ENCODE measurements around the gene RPS28. TPM values are rescaled to one million over a fixed set of nuclear protein-coding genes. Genes with fewer than 3 reads are reported as not detected.
A peak's percentile ranks its signal among the peaks of the same experiment; 100 is the strongest.
"Not testable (repeated sequence)": the region's sequence is repeated elsewhere in the genome, so short reads cannot be mapped to it uniquely, and the experiment has no call there.

The RPS28 gene
- total RNA-seq, 2 experiments from 2014 or later = 1,605 to 1,659 TPM

DNA sequence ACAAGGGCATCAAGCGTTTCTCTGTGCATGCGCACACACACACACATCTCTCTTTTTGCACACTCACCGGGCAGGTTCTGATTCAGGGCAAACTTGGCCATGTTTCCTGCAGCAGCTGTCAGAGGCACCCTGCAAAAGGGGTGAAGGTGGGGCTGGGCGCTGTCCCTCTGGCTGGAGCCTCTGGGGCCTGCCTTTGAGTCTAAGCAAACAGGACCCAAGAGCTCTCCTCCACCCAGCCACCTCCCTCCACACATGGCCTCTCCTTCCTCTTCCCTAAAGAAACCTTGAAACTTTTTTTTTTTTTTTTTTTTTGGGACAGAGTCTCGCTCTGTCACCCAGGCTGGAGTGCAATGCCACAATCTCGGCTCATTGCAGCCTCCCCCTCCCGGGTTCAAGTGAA lies 16.4 kb downstream of the RPS28 start:
- no peak for DNase-seq
- POLR2A ChIA-PET = no interaction called here
- CTCF ChIA-PET = interaction anchor here (0.6 kb wide), 1 partner anchor 16 kb away, joined by 3 read pairs; no protein-coding TSS in a partner anchor
- no peak overlapping the region for H3K4me3 Mint-ChIP-seq
- peaks cover 34% of the 10 kb centered on the region for H3K27me3 Mint-ChIP-seq
- no peaks in the 10 kb centered on the region for H3K36me3 Mint-ChIP-seq (ENCODE audit: low read depth)
- no peak overlapping the region for H3K27ac Mint-ChIP-seq
- H3K4me1 Mint-ChIP-seq = peaks cover 19% of the 10 kb centered on the region
- H3K9me3 Mint-ChIP-seq = no peaks in the 10 kb centered on the region

DNA sequence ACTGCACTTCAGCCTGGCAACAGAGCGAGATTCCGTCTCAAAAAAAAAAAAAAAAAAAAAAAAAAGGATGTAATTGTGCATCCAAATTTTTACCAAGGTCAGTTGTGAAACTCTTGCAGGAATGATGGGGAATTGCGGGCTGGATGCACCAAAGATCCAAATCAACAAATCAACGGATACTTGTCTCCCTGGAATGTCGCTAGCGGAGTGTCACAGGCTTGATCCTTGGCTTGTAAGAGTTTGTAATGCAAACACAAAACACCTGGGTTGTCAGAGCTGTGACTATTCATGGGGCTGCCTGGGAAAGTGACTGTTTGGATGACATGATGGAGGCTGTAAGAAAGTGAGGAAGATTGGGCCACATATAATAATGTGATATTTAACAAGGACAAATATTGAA lies 17.5 kb downstream of the RPS28 start:
- POLR2A ChIA-PET = interaction anchor here (0.9 kb wide), 1 partner anchor 18 kb away, joined by 3 read pairs; no protein-coding TSS in a partner anchor

DNA sequence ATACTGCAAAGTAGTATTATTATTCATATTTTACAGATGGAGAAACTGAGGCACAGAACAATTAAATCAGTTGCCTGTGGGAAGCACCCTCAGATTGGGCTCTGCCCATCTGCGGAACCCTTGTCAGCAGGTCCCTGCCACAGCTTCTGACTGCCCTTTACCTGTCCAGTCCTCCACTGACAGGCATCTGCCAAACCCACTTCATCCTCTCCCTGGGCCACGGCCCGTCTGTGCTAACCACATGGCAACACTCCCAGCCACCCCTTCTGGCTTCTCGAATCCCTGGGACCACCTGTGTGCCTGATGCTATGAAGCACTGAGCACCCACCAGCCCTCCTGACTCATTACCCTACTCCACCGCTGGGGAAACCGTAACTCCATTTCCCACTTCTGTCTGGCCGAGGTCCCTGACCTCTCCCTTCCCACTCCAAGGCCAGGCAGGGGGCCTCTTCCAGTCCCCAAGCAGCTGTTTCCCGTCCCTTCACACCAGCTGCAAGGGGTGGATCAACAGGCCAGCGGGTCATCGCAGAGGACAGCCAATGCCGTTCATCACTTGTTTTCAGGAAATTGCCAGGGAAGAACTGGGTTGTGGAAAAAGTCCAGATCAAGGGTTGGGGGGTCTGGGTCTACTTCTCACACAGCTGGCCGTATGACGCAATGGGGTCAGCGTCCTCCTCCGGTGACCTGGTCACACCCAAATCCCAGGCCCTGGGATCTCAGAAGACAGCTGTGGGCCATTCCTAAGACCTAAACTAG lies 19.2 kb downstream of the RPS28 start:
- Mint-ChIP-seq H3K9me3 (no peaks in the 10 kb centered on the region), H3K4me3 (no peak overlapping the region), H3K27me3 (peaks cover 28% of the 10 kb centered on the region), H3K4me1 (peaks cover 29% of the 10 kb centered on the region), H3K27ac (no peak overlapping the region), H3K36me3 (ENCODE audit: low read depth) (no peaks in the 10 kb centered on the region)
- ChIA-PET POLR2A (interaction anchor here (0.6 to 0.9 kb wide), 3 partner anchors 12 to 206 kb away, joined by 3 to 4 read pairs (median 3); partner anchors contain the start of genes NDUFA7 and RPS28), CTCF (interaction anchor here (1.4 to 3.0 kb wide), 2 partner anchors 13 to 72 kb away, joined by 3 to 17 read pairs; partner anchors contain the start of gene MARCHF2)
- DNase-seq = no peak

More for the DNA sequence above, 17.5 kb downstream of the RPS28 start:
- DNase-seq = no peak
- H3K9me3 Mint-ChIP-seq = no peaks in the 10 kb centered on the region
- peaks cover 27% of the 10 kb centered on the region for H3K4me1 Mint-ChIP-seq
- peaks cover 32% of the 10 kb centered on the region for H3K27me3 Mint-ChIP-seq
- no peaks in the 10 kb centered on the region for H3K36me3 Mint-ChIP-seq (ENCODE audit: low read depth)
- CTCF ChIA-PET = no interaction called here
- no peak overlapping the region for H3K27ac Mint-ChIP-seq
- no peak overlapping the region for H3K4me3 Mint-ChIP-seq

DNA sequence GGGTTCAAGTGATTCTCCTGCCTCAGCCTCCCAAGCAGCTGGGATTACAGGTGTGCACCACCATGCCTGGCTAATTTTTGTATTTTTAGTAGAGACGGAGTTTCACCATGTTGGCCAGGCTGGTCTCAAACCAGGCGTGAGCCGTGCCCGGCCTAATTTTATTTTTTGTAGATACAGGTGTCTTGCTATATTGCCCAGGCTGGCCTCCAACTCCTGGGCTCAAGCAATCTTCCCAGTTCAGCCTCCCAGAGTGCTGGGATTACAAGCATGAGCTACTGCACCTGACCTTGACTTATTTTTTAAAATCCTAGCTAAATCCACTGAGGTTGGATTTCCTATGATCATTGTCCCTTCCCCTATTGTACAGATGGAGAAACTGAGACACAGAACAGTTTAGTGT lies 20.2 kb downstream of the RPS28 start:
- DNase-seq; H3K27ac Mint-ChIP-seq; H3K36me3 Mint-ChIP-seq (ENCODE audit: low read depth); H3K9me3 Mint-ChIP-seq: not testable (repeated sequence)
- Mint-ChIP-seq H3K4me1 (peaks cover 23% of the 10 kb centered on the region), H3K4me3 (peak overlapping the region; percentile 2), H3K27me3 (peaks cover 21% of the 10 kb centered on the region)
- CTCF ChIA-PET = interaction anchor here (1.4 to 3.0 kb wide), 2 partner anchors 12 to 71 kb away, joined by 3 to 17 read pairs; partner anchors contain the start of gene MARCHF2
- POLR2A ChIA-PET = interaction anchor here (0.8 to 2.8 kb wide), 2 partner anchors 11 to 12 kb away, joined by 3 to 12 read pairs; no protein-coding TSS in a partner anchor

DNA sequence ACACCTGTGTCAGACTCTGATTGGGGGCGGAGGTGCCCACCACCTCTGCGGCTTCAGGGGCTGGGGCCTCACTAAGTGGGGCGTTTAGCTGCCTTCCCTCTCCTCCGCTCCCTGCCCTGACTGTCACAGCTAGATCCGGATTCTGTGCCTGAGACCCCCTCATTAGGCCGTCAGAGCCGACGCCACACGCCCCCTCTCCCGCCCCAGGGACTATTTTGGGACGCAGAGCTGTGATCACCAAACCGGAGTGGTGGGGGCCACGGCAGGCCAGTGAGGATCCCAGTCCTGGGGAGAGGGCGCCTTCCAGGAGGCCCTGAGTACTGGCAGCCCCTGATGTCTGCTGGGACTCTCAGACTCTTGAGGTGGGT lies 21.0 kb downstream of the RPS28 start:
- Mint-ChIP-seq H3K4me1 (peaks cover 21% of the 10 kb centered on the region), H3K27me3 (peaks cover 19% of the 10 kb centered on the region), H3K9me3 (no peaks in the 10 kb centered on the region), H3K36me3 (ENCODE audit: low read depth) (no peaks in the 10 kb centered on the region), H3K27ac (no peak overlapping the region), H3K4me3 (peak overlapping the region; percentile 60)
- CTCF ChIA-PET = interaction anchor here (3.6 kb wide), 1 partner anchor 12 kb away, joined by 28 read pairs; no protein-coding TSS in a partner anchor
- DNase-seq = no peak
- POLR2A ChIA-PET = interaction anchor here (0.5 to 2.8 kb wide), 5 partner anchors 11 to 120 kb away, joined by 3 to 12 read pairs (median 4); partner anchors contain the start of genes NDUFA7 and RPS28

DNA sequence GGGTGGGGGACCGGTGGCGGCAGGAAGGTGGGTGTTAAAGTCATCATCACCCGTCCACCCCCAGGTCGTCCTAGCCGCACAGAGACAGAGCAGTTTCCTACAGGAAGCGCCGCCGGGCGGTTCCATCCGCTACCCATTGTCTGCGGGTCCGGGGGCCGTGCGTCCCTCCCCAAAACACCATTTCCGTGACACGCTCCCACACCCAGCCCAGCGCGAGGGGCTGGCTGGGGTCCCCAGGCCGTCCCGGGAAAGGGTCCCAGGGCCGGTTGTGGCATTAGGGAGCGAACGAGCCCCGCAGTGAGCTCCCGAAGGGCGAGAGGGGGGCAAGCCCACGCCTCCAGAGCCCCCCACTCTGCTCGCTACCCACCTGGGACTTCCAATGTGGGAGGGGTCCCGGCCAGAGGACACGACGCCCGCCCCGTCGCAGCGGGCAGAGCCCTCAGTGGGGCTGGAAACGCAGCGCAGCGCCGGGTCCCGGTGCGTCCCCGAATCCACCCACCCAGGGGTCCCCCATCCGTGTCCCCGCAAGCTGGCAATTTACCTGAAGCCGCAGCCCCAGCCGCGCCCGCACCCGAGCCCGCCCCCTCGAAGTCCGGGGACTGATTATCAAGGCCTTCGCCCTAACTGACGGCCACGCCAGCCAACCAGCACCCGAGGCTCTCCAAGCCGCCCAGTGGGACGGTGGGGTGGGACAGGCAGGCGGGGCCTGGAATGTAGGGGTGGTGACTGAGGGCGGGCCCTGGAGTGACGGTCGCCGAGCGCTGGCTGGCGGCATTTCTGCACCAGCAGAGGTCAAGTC lies 21.6 kb downstream of the RPS28 start, which contains the start of gene KANK3:
TSS of gene KANK3 (minus strand) at position 579 of the 799 bp plus-strand sequence. CDS start 5,434 bp downstream, outside the sequence.
- peaks cover 21% of the 10 kb centered on the region for H3K4me1 Mint-ChIP-seq
- ChIA-PET POLR2A (interaction anchor here (0.5 to 2.8 kb wide), 7 partner anchors 8 to 119 kb away, joined by 3 to 12 read pairs (median 4); partner anchors contain the start of genes NDUFA7 and RPS28), CTCF (interaction anchor here (3.6 kb wide), 1 partner anchor 11 kb away, joined by 28 read pairs; no protein-coding TSS in a partner anchor)
- H3K27ac Mint-ChIP-seq = peak within 1 kb of the TSS; percentile 64
- peak; percentile 95 for DNase-seq
- peaks cover 16% of the 10 kb centered on the region for H3K27me3 Mint-ChIP-seq
- H3K9me3 Mint-ChIP-seq = no peaks in the 10 kb centered on the region
- no peaks in the 10 kb centered on the region for H3K36me3 Mint-ChIP-seq (ENCODE audit: low read depth)
- peak within 1 kb of the TSS; percentile 82 for H3K4me3 Mint-ChIP-seq

- peaks cover 13% of the 10 kb centered on the region for H3K27me3 Mint-ChIP-seq
- H3K4me3 Mint-ChIP-seq = peak overlapping the region; percentile 82
- no peaks in the 10 kb centered on the region for H3K9me3 Mint-ChIP-seq
- DNase-seq = no peak
- H3K27ac Mint-ChIP-seq = no peak overlapping the region
- peaks cover 21% of the 10 kb centered on the region for H3K4me1 Mint-ChIP-seq
- no peaks in the 10 kb centered on the region for H3K36me3 Mint-ChIP-seq (ENCODE audit: low read depth)
- ChIA-PET CTCF (interaction anchor here (0.5 to 3.6 kb wide), 3 partner anchors 10 to 70 kb away, joined by 3 to 28 read pairs (median 4); partner anchors contain the start of gene MARCHF2), POLR2A (interaction anchor here (1.0 to 2.8 kb wide), 5 partner anchors 9 to 22 kb away, joined by 3 to 12 read pairs (median 5); partner anchors contain the start of genes NDUFA7 and RPS28)
Observed at GRCh38 chr19:8343483-8343844, 22.2 kb downstream of the RPS28 start.

- H3K4me1 Mint-ChIP-seq; H3K4me3 Mint-ChIP-seq; CTCF ChIA-PET; H3K9me3 Mint-ChIP-seq; H3K27ac Mint-ChIP-seq; H3K36me3 Mint-ChIP-seq (ENCODE audit: low read depth); POLR2A ChIA-PET; DNase-seq: not testable (repeated sequence)
- peaks cover 24% of the 10 kb centered on the region for H3K27me3 Mint-ChIP-seq
Observed at GRCh38 chr19:8349629-8350372, 28.5 kb downstream of the RPS28 start.

DNA sequence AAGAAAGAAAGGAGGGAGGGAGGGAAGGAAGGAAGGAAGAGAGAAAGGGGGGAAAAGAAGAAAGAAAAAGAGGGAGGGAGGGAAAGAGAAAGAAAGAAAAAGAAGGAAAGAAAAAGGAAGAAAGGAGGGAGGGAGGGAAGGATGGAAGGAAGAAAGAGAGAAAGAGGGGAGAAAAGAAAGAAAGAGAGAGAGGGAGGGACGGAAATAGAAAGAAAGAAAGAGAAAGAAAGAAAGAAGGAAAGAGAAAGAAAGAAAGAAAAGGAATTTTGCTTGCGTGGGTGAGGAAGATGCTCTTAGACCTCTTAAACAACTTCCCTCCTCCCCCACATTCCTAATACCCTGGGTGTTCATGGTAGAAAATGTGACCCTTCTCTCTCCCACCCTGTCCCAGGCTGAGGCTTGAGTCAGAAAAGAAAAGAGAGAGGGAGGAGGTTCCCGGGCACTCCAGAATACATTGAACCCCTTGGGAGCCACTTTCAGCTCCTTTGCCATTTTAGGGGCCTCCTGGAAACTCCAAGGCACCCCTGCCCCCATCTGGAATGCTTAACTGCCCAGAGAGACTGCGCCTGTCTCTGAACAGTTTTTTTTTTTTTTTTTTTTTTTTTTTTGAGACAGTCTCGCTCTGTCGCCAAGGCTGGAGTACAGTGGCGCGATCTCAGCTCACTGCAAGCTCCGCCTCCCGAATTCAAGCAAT lies 31.0 kb downstream of the RPS28 start:
- Mint-ChIP-seq H3K36me3 (ENCODE audit: low read depth) (no peaks in the 10 kb centered on the region), H3K9me3 (no peaks in the 10 kb centered on the region), H3K4me3 (no peak overlapping the region), H3K27ac (no peak overlapping the region), H3K27me3 (peaks cover 22% of the 10 kb centered on the region), H3K4me1 (peaks cover 14% of the 10 kb centered on the region)
- POLR2A ChIA-PET = interaction anchor here (1.0 to 2.9 kb wide), 3 partner anchors 9 to 32 kb away, joined by 3 to 12 read pairs (median 3); partner anchors contain the start of gene KANK3
- CTCF ChIA-PET = interaction anchor here (0.6 to 4.2 kb wide), 13 partner anchors 8 to 235 kb away, joined by 3 to 28 read pairs (median 14); partner anchors contain the start of genes ANGPTL4, KANK3, MARCHF2 and MYO1F
- DNase-seq = no peak

DNA sequence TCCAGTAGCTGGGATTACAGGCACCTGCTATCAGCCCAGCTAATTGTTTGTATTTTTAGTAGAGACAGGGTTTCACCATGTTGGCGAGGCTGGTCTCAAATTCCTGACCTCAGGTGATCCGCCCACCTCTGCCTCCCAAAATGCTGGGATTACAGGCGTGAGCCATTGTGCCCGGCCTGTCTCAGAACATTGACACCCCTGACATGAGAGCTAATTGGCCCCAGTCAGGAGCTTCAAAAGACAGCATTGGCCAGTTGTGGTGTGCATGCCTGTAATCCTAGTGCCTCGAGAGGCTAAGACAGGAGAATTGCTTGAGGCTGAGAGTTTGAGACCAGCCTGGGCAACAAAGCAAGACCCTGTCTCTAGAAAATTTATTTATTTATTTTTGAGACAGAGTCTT lies 31.5 kb downstream of the RPS28 start:
- H3K4me3 Mint-ChIP-seq; H3K27ac Mint-ChIP-seq; H3K36me3 Mint-ChIP-seq (ENCODE audit: low read depth); DNase-seq; H3K9me3 Mint-ChIP-seq: not testable (repeated sequence)
- ChIA-PET CTCF (interaction anchor here (0.6 to 4.2 kb wide), 19 partner anchors 9 to 235 kb away, joined by 3 to 28 read pairs (median 6); partner anchors contain the start of genes ANGPTL4, KANK3, MARCHF2 and MYO1F), POLR2A (interaction anchor here (1.0 to 2.9 kb wide), 3 partner anchors 10 to 32 kb away, joined by 3 to 12 read pairs (median 3); partner anchors contain the start of gene KANK3)
- Mint-ChIP-seq H3K4me1 (peaks cover 14% of the 10 kb centered on the region), H3K27me3 (peaks cover 20% of the 10 kb centered on the region)

DNA sequence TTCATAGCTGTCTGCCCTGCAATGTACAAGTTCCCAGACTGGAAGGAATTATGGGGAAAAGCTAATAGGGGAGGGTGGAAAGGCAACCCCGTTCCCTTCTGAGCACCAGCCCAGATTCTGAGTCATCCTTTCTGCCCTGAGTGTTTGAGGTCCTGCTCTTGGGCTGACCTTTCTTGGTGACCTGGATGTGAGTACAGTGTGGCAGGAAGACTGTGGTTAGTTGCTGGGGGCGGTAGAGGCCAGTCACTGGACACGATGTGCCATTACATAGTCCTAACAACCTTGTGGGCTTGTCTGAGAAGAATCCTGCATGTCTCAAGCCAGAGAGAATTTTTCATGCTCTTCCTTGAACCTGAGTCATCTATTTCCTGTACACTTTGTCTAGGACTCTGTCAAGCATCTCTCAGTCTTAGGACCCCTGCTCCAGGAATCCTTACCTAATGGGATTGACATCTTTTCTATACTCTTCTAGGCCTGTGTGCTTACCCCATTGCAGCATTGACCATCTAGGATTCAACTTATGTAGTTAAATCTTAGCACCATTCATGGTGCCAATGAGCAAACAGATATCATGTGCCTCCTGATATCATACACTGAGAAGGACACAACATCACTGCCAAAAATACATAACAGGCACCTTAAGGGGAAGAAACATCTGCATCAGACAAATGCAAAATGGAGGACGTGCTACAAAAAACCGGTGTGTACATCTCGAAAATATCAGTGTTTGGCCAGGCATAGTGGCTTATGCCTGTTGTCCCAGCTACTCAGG lies 34.5 kb downstream of the RPS28 start:
- Mint-ChIP-seq H3K4me3 (no peak overlapping the region), H3K4me1 (peaks cover 13% of the 10 kb centered on the region), H3K36me3 (ENCODE audit: low read depth) (no peaks in the 10 kb centered on the region), H3K27me3 (peaks cover 14% of the 10 kb centered on the region), H3K27ac (no peak overlapping the region), H3K9me3 (no peaks in the 10 kb centered on the region)
- ChIA-PET POLR2A (interaction anchor here (1.0 kb wide), 1 partner anchor 158 kb away, joined by 3 read pairs; the partner anchor contains the start of gene ZNF414), CTCF (interaction anchor here (0.7 to 4.2 kb wide), 9 partner anchors 12 to 411 kb away, joined by 3 to 28 read pairs (median 10); partner anchors contain the start of genes KANK3, MARCHF2, MYO1F and RAB11B)
- no peak for DNase-seq

Data from activated CD4-positive, alpha-beta memory T cell treated with anti-CD3 and anti-CD28 coated beads, Interleukin-2, amount 10 ng/mL, durations not matched to agents 7 days and 5 days (primary cell).